GM18519 (cell line): Measurements from ENCODE around the gene MUC4.
A peak's percentile ranks its signal among the peaks of the same experiment; 100 is the strongest.

Experiments
- ATAC-seq: cut with Tn5 transposase; IDR thresholded peaks from one replicate; pipeline ENCODE4 v1.9.1; 2021; ENCODE audit warnings: mild to moderate bottlenecking, moderate library complexity; ENCODE audit not compliant: unreplicated experiment, low FRiP score

The MUC4 gene, protein sequence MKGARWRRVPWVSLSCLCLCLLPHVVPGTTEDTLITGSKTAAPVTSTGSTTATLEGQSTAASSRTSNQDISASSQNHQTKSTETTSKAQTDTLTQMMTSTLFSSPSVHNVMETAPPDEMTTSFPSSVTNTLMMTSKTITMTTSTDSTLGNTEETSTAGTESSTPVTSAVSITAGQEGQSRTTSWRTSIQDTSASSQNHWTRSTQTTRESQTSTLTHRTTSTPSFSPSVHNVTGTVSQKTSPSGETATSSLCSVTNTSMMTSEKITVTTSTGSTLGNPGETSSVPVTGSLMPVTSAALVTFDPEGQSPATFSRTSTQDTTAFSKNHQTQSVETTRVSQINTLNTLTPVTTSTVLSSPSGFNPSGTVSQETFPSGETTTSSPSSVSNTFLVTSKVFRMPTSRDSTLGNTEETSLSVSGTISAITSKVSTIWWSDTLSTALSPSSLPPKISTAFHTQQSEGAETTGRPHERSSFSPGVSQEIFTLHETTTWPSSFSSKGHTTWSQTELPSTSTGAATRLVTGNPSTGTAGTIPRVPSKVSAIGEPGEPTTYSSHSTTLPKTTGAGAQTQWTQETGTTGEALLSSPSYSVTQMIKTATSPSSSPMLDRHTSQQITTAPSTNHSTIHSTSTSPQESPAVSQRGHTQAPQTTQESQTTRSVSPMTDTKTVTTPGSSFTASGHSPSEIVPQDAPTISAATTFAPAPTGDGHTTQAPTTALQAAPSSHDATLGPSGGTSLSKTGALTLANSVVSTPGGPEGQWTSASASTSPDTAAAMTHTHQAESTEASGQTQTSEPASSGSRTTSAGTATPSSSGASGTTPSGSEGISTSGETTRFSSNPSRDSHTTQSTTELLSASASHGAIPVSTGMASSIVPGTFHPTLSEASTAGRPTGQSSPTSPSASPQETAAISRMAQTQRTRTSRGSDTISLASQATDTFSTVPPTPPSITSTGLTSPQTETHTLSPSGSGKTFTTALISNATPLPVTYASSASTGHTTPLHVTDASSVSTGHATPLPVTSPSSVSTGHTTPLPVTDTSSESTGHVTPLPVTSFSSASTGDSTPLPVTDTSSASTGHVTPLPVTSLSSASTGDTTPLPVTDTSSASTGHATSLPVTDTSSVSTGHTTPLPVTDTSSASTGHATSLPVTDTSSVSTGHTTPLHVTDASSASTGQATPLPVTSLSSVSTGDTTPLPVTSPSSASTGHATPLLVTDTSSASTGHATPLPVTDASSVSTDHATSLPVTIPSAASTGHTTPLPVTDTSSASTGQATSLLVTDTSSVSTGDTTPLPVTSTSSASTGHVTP (N-terminal part only)

DNA sequence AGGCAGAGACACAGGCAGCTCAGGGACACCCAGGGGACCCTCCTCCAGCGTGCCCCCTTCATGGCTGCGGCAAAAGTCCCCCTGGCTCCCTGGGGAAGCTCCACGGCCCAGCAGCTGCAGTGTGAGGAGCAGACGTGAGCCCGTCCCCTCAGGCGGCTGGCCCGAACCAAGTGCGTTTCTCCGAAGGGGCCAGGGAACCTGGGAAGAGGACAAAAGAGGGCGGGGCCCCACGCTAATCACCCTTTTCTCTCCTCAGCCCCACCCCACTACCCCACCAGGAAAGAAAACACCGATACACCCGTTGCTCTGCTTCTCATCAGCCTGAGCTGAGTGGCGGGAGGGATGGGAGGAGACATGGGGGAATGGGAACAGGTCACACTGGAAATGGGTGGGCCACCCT is at the start of gene MUC4:
TSS of gene MUC4 (minus strand) at position 174 of the 400 bp plus-strand sequence. CDS start at position 62, 112 bp downstream.
- no peak for ATAC-seq

- ATAC-seq = no peak
These were observed 48.7 kb upstream of the MUC4 start for GRCh38 chr3:195860456-195860855.

DNA sequence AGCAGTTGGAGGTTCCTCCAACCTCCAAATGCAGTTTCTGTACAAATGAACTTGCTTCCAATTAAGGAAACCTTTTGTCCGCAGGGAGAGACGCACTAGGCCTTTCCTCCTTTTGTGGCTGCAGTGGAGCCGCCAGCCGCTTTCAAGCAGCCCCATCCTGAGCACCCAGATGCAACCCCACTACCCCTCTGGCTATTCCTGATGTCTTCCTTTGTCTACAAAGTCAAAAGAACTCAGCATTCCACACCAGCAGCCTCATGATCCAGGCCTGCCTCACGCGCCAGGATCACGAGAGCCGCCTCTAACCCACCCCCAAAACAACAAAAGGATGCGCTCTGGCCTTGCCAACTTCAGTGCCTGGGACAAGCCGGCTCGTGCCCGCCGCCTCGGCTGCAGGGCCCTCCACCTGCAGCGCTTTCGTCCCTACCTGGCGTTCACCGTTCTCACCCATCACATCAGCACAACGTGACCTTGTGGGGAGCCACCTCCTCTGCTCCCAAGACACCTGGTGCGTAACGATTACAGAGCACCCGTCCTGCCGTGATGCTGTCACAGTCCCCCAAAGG is 48.2 kb upstream of the MUC4 start:
- no peak for ATAC-seq

DNA sequence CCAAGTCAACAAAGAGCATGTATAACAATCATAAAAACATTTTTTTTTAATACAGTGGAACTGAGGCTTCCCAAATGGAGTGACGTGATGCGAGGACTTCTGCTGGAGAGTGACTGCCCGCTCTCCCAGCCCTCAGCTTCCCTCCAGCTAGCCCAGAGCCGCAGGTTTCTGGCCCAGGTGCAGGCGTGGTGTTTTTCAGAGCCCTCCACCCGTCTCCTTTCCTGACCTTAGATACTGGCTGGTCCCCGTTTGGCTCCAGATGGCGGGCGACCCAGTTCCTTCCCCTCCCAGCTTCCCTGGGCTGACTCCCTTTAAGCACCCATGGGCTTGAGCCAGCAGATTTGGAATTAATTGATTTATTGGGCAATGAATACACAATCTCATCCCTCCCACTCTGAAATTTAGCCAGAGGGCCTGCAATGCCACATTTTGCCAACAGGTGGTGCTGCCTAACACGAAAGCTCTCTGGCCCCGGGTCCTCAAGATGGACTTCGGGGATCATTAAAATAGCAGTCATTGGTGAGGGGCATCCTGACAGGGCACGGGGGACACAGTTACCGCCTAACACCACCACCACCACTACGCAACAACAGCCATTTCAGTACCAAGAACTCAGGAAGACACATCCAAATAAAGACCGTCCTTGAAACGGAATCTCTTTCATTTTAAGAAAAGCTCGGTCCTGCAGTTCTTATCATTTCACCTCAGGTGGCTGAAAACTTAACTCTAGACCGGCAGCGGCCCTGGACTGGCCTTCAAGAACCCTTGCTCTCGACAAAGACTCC is 47.5 kb upstream of the MUC4 start:
- ATAC-seq = no peak

DNA sequence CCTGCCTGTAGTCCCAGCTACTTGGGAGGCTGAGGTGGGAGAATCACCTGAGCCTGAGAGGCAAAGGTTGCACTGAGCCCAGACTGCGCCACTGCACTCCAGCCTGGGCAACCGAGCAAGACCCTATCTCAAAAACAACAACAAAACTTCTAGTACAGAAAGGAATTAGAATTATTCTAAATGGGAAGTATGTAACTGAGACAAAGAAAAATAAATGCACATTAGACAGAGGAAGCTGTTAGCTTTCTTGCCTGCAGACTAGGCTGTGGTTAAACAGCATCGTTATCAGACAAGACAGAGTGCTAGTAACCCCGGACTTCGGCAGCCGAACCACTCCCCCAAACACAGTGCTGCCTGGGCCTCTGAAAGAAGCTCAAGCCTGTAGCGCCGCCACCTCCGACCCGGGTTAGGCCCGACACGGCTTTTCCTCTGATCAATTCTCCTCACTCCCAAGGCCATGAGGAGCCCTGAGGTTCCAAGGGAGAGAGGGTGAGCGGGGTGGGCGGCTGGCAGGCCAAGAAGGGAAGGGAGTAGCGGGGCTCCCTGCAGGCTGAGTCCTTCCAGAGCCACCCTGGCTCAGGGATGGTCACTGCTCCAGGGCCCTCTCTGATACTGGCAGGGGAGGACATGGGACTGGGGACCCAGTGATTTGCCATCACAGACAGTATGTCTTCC is 44.8 kb upstream of the MUC4 start:
- ATAC-seq = no peak

DNA sequence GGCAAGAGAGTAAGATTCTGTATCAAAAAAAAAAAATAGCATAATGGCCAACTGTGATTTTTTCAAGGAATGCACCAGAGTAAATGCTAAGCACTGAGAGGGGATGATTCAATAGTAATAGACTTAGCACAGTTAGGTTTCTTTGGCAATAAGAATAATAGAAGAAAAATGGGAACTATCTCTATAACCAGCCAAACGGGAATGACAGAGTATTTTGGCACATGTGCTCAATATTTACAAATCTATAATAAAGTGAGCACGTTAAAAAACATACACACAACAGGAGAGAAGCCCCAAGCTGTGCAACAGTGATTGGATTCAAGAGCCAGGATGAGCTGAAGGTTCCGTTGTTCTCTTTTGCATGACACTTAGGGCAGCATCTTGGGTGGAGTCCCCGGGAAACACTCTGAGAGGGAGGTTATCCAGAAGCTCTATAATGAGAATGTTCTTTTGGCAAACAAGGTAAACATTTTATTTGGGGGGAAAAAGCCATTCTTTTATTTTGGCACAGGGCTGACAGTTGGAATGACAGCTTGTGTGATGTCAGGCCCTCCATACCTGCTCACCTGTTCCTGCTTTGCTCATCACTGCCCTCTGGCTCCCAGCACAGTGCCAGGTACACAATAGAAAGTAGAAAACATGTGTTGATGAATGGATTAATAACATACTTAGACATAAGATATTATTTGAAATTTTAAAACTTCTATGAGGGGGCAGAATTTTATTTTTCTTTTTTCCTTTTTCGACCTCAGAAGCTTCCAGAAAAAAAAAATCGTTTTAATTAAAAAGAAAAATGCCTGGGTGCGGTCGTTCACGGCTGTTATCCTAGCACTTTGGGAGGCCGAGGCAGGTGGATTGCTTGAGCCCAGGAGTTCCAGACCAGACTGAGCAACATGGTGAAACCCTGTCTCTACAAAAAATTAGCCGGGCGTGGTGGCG is 44.0 kb upstream of the MUC4 start:
- no peak for ATAC-seq

GRCh38 chr3:195854628-195855294 is 43.0 kb upstream of the MUC4 start:
- no peak for ATAC-seq

DNA sequence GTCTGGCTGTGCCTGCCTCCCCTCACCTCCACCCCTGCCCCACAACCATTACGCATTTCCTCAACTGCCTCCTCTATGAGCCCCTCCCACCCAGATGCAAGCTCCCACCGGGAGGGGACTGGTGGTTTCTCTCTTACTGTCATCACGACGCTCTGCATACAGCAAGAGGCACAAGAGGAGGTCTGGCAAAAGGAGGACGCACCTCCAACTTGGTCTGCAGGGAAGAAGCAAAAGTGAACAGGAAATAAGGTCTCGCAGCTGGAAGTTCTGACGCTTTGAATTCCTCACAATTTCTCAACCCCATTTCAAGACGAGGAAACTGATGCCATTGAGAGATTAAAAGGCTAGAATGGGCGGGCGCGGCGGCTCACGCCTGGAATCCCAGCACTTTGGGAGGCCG is 42.3 kb upstream of the MUC4 start:
- no peak for ATAC-seq

DNA sequence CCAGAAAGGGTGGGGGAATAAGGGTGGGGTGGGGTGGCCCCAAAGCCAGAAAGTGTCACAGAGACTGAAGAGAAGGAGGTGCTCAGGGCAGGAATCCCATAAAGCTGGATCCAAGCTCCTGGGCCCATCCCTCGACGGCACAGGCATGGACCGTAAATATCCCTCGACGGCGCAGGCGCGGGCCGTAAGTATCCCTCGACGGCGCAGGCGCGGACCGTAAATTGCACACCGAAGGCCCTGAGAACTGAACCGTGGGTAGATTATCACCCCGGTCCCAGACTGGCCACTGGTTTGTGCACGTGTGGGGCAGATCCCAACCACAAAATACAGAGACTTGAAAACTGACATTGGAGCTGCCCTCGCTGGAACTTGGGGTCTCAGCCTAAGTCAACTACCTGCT is 41.3 kb upstream of the MUC4 start:
- no peak for ATAC-seq

DNA sequence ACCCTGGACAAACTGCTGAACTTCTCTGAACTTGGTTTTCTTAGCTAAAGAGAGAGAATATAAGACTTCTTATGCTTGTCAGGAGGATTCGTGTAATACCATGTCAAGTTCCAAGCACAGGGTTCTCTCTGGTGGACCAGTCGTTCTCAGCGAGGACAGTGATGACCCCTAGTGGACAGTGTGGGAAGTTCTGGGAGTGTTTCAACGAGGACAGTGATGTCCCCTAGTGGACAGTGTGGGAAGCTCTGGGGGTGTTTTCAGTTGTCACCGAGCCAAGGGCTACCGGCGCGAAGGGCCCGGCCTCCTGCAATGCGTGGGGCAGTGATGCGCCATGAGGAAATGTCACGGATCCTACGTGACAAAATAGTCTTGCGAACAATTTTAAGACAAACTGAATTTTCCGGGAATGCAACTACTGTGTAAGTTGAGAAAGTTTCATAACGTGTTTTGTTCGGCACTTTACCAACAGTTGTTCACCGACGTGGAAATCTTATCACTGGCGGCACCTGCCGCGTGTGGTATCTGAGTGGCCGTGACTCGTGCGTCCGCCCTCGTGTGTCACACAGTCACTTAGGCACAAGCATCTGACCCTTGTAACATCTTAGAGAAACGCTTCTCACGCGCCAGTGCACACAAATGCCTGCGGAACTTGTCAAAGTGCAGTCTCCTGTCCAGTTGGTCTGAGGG is 39.3 kb upstream of the MUC4 start:
- ATAC-seq = peak; percentile 83

DNA sequence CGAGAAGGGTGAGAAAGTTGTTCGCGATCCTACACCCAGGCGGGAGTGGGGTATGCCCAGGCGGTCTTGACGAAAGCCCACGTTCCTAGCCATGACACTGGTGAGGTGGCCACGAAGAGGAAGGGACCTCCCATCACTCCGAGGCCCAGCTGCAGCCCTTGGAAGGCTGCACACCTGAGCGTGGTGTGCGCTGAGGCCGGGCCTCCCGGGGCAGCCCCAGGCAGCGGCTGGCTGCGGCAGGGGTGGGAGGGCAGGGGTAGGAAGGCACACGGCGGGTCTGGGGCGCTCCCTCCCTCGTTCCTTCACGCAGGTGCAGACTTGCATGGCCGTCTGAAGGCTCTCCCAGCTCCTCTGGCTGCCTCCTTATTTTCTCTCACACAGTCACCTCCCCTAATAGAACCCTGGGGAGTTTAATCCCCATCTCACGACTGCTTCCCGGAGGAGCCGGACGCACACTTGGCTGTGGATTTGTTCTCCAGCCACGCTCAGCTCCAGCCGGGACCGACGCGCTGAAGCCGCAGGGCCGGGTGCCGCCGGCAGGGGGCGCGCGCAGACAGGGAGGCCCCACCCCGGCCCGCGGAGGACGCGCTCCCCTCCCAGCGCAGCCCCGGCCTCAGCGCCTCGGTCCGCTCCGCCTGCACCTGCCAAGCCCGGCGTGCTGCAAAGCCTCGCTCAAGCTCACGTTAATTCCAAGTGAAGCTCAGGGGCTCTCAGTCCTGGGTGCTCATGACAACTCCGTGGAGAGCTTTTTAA is 37.8 kb upstream of the MUC4 start:
- ATAC-seq = no peak

GRCh38 chr3:195847055-195847950 is 35.6 kb upstream of the MUC4 start:
- no peak for ATAC-seq

- ATAC-seq = no peak
These were observed 33.8 kb upstream of the MUC4 start for GRCh38 chr3:195845483-195845882.

GRCh38 chr3:195844671-195845218 is 33.0 kb upstream of the MUC4 start:
- no peak for ATAC-seq
